SIG-M5 (cell line): ENCODE data around the gene IL6.
"Not testable (repeated sequence)": the region's sequence is repeated elsewhere in the genome, so short reads cannot be mapped to it uniquely, and the experiment has no call there.

Experiments
- DNase-seq: peaks from one replicate; lab custom pipeline; 2025; lab: John Stamatoyannopoulos, UW

IL6 gene

GRCh38 chr7:22726907-22727713 is at the start of gene IL6:
TSS of gene IL6 (plus strand) at chr7:22727200. CDS start at chr7:22727263, 63 bp downstream.
- DNase-seq = no peak

GRCh38 chr7:22677263-22677662 is 49.7 kb upstream of the IL6 start:
- not testable (repeated sequence) for DNase-seq

- no peak for DNase-seq
Measured at GRCh38 chr7:22677680-22678079, 49.3 kb upstream of the IL6 start.

GRCh38 chr7:22680482-22680911 is 46.5 kb upstream of the IL6 start:
- no peak for DNase-seq

GRCh38 chr7:22681312-22681711 is 45.7 kb upstream of the IL6 start:
- no peak for DNase-seq

GRCh38 chr7:22681852-22682657 is 44.9 kb upstream of the IL6 start:
- no peak for DNase-seq

- DNase-seq = no peak
Measured at GRCh38 chr7:22683379-22683778, 43.6 kb upstream of the IL6 start.

GRCh38 chr7:22686620-22687019 is 40.4 kb upstream of the IL6 start:
- DNase-seq = no peak

GRCh38 chr7:22688084-22688483 is 38.9 kb upstream of the IL6 start:
- DNase-seq = no peak

GRCh38 chr7:22688934-22689333 is 38.1 kb upstream of the IL6 start:
- DNase-seq = not testable (repeated sequence)

GRCh38 chr7:22694597-22695207 is 32.3 kb upstream of the IL6 start:
- DNase-seq = no peak

GRCh38 chr7:22695476-22696132 is 31.4 kb upstream of the IL6 start:
- no peak for DNase-seq

GRCh38 chr7:22696541-22697228 is 30.3 kb upstream of the IL6 start:
- DNase-seq = no peak

GRCh38 chr7:22697322-22697859 is 29.6 kb upstream of the IL6 start:
- no peak for DNase-seq

- no peak for DNase-seq
Measured at GRCh38 chr7:22697876-22698606, 29.0 kb upstream of the IL6 start.

GRCh38 chr7:22698767-22699166 is 28.2 kb upstream of the IL6 start:
- DNase-seq = no peak

- no peak for DNase-seq
Measured at GRCh38 chr7:22700559-22701002, 26.4 kb upstream of the IL6 start.

- no peak for DNase-seq
Measured at GRCh38 chr7:22702516-22702915, 24.5 kb upstream of the IL6 start.

GRCh38 chr7:22703107-22703855 is 23.7 kb upstream of the IL6 start:
- DNase-seq = not testable (repeated sequence)
